SK-MEL-5 (cell line): ENCODE measurements around the gene GSAP. TPM values are rescaled to one million over a fixed set of nuclear protein-coding genes. Genes with fewer than 3 reads are reported as not detected.

ENCODE experiments used
- DNase-seq: peaks from one replicate; pipeline ENCODE4 v3.0.0-alpha.2; 2016; ENCODE audit warnings: low read depth, low spot score
- in situ Hi-C: cut with HindIII; loops from 2 replicates; pipeline ENCODE4 v1.10.0; 2016; ENCODE audit warnings: low sequenced_read_pairs, high pct_unique_total_duplicates, low pct_unique_long_range_greater_than_20kb
- total RNA-seq: library from RNA; depleted of rRNA; stranded (reverse); fragments of >200 nt; shearing (Covaris generic); gene quantifications from 2 replicates; pipeline ENCODE4 v1.2.3, GENCODE V29; 2014

GSAP gene
- total RNA-seq, 1 experiment from 2014 or later, result 11.1 TPM

DNA sequence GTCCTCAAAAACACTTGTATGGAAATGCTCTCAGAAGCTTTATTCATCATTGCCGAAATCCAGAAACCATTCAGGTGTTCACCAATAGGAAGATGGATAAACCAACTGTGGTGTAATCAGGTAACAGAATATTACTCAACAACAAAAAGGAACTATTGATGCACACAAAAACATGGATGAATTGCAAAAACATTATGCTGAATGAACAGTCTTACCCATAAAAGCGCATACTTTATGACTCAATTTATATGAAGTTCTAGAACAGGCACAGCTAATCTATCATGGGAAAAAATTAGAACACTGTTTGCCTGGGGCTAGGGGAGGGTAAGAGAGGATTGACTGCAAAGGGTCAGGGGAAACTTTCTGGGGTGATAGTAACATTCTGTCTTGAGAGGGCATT, 26.9 kb upstream of the GSAP start:
- DNase-seq, result no peak
- in situ Hi-C loops, result no loop called here

DNA sequence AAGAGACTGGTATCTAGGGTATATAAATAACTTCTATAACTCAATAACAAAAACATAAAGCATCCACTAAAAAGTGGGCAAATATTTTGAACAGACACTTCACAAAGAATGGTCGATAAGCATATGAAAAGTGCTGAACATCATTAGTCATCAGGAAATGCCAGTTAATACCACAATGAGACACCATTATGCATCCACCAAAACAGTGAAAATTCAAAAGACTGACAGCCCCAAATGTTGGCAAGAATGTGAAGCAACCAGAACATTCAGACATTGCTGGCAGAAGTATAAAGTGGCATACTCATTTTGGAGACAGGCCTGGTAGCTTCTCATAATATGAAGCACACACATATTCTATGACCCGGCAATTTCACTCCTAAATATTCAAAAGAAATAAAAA, 26.5 kb upstream of the GSAP start:
- in situ Hi-C loops, result no loop called here
- DNase-seq, result peak; percentile 24

DNA sequence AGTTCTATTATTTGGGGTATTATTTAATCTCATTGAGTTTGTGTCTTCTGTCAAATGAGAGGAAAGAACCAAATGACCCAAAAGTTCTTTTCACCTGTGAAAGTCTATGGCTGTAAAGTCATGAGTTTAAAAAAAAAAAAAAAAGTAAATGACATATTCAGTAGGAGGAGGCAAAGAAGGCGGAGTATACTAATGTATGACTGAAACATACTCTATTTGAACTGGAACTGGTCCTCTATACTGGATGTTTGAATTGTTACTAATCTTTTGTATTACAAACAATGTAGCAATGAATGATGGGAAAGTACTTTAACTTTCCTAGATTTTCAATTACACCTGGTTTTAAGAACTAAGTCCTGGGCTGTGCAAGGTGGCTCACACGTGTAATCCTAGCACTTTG, 24.9 kb upstream of the GSAP start:
- in situ Hi-C loops, result no loop called here
- DNase-seq, result no peak

DNA sequence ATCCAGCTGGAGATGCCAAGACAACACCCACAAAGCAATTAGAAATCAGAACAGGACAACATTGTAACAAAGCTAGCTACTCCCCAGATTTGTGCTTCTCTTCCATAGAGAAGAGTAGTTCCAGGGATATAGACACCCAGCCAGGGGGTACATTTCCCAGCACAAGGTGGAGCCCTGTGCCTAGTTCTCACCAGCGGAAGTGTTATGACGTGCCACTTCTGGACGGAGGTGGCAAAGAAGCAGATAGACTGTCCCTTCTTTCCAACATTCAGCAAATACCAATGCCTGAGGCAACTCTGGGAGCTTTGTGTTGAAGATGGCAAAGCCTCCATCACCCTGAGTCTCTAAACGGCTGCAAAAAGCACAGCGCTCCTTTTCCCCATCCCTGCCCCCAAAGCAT, 23.4 kb upstream of the GSAP start:
- peak; percentile 92 for DNase-seq
- in situ Hi-C loops, result no loop called here

DNA sequence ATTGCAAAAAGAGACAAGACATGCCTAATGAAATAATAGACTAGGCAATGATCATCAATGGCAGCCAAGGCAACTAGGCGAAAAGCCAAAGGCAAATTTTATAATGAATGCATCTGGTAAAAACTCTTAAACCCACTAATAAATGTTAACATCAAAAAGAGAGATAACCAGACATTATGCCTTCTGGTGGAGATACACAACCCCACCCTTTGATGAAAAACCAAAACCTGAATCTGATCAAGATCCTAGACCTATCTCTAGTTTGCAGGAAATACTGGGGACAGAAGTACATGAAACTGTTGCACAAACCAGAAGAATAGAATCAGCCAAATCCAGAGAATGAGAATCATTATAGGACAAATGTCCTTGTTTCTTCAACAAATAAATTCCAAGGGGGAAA, 22.0 kb upstream of the GSAP start:
- no peak for DNase-seq
- in situ Hi-C loops, result no loop called here

DNA sequence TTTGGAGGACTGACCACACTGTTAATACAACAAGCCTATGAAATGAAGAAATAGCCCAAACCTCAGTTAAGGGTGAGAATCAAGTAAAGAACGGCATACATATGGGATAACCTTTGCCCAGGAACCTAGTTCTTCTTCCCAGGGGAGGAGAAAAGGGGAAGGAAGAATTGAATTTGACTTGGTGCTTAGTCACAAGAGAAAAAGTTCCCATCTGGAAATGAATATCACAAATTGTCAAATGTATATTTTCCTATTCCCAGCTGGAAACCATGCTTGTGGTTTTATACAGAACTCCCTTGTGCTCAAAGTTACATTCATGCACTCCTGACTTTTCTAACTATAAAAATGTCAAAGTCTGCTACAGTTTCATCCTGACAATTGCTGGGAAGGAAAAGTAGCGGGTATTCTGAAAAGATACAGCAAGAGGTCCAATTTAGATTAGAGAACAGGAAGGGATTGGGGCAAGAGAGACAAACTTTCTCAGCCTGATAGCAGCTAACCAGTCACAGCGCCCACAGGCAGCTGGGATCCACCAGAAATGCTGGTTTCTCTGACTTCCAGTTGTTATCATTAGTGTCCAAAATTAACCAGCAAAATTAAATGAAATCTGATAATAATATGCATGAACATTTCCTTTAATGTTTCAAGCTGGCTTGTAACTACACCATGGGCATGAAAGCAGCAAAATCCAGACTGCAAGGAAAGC, 18.6 kb upstream of the GSAP start:
- in situ Hi-C loops, result no loop called here
- DNase-seq, result peak; percentile 45

DNA sequence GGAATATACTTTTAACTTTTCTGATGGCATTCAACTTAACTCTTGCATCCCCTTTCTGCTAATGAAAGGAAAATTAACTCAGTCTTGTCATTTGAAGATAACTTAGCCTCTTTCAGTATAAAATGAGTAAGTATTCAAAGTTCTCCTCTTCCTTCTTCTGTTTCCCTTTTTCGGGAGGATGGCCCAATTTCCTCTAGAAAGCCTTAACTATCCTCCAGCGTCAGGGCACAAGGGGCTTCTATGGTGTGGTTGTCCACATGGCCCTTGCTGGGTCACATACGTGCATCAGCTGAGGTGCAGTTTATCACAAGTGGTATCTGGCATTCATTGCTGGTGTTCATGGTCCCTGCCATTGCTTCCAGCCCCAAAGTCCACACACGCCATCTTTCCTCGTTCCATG, 17.8 kb upstream of the GSAP start:
- in situ Hi-C loops, result no loop called here
- DNase-seq, result no peak

DNA sequence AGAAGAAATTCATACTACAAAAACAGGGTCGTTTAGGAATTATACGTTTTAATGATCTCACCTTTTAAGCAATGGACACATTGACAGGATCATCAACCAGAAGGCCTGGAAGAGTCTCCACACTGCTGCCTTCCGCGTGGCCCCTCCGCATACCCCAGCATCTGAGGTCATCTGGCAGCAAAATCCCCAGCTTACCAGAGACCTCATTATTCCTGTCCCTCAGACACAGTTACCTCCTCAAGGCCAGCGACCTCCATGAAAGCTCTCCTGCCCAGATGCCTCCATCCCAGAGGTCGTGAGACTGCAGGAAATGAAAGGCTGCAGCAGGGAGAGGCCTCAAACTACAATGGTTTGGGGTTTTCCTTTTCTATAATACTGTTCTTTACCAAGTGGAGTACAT, 14.8 kb upstream of the GSAP start:
- no peak for DNase-seq
- in situ Hi-C loops, result no loop called here

DNA sequence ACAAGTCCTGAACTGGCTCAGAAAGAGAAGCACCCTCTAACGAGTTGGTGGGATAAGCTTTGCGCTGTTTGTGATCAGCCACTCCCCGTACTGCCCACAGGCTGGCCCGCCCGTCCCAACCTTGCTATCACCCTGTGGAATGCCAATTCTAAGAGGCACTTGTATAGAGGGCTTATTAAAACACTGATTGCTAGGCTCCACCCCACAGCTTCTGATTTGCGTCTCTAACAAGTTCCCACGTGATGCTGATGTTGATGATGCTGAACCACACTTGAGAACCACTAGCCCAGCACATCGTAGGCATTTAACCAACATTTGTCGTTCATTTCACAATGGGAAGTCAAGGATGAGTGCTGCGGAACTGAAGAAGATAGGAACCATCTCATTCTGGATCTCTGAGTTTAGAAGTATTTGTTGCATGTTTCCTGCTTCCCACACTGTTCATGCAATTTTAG, 12.7 kb upstream of the GSAP start:
- in situ Hi-C loops, result no loop called here
- no peak for DNase-seq

DNA sequence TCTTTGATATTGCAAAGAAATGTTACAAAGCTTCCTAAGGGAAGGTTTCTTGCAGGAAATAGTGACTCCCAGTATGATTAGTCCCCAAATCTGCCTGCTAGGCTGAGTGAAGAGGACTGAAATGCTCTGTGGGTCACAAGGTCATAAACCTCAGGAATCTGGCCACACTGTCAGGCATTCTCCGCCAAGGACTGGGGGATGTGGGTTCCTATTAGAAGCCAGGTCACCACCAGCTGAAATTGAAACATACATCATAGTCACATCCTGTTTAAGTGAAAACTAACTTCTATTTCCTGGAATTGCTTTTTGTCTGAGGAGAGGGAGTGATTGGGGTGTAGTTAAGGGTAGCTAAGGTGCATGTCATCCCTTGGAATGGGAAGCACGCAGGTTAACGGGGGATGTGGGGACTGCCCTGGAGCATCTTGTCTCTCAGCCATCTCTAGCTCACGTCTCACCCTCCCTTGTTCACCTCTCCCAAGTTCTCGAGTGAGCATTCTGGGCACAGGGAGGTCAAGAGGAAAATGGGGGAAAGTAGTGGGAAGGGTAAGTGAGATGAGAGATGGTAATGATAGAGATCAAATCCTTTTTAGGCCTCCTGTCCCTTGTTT, 12.0 kb upstream of the GSAP start:
- in situ Hi-C loops, result no loop called here
- DNase-seq, result no peak

DNA sequence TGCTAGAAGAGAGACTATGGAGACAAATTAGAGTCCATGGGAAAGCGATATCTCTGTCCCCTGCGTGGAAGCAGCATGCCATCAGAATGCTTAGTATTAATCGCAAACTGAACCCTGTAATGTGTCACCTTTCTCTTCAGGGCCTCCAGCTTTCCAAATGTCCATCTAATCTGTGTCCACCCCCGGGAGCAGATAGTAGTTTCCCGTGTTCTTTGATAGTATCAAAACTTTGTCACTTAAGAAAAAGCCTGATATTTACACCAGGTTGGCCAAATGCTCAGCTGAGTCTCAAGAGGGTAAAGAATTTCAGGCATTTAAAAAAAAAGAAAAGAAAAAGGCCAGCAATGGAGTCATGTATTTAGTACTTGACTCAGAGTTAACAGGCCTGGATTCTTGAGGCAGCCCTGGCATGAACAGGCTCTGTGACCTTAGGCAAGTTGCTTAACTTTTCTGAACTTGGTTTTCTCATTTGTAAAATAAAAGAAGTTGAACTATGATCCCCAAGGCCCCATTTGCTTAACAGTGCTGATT, 10.4 kb upstream of the GSAP start:
- DNase-seq, result peak; percentile 26
- in situ Hi-C loops, result no loop called here

DNA sequence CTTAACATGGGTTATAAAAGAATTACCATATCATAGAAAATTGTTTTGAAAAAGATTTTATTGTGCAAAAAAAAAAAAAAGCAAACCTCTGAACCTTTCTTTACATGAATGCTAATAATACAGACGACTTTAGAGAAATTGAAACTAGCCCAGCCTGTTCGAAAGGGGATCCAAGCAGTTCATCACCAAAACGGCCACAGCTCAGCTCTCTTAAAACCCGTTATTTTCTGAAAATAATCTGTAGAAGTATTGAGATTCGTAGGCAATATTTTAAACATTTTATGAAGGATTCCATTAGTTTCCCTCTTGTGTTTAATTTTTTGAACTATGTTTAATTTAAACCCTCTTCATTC, 9.9 kb upstream of the GSAP start:
- DNase-seq, result no peak
- in situ Hi-C loops, result no loop called here

DNA sequence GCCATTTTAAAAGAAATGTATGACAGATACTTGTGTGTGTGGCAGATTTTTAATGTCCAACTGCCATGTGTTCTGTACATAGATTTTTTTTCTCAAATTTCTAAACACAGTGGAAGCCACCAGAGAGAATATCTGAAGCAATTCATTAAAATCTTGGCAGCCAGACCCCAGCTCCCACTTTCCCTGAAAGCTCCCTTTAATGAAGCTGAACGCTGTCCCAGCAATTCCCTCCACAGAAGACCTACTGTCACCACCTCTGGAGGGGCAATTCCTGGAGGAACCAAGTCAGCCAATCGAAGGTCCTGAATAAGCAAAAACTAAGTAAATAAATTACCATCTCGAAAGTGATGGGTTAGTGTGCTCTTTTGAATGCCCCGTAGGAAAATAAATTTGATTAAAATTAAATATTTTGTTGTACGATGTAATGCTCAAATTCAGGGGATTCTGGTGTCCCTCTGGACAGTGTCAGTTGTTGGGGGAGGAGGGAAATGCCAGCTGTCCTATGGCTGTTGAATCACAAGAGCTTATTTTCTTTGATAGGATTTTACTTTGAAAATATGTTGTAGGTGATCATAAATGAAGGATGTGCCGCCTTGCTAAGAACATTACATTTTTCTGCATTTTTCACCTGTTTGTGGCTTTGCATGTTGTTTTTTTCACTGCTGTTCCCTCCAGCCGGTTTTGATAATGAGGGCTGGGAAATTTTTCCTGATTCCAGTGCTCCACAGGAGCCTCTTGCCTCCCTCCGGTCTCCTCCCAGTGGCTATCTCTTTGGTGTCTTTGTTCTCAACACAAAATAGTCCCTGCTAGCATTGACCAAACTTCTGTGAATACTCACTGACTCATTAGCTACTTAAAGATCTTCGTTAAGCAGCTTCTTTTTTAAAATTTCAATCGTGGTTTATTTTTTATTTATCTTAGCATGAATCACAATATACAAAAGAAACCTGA, 9.2 kb upstream of the GSAP start:
- in situ Hi-C loops, result no loop called here
- DNase-seq, result peak; percentile 94

DNA sequence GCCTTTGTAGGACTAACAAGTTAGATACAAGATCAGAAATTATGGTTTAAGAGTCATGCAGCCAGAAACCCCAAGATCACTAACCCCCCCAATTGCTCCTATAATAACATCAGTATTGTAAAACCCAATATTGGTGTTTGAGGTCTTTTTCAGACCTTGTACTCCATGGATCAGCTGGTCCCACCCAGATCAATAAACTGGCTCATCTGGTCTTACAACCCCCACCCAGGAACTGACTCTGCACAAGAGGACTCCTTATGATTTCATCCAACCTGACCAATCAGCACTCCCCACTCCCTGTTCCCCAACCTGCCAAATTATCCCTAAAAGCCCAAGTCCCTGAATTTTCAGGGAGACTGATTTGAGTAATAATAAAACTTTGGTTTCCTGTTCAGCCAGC, 6.4 kb upstream of the GSAP start:
- in situ Hi-C loops, result no loop called here
- DNase-seq, result no peak

DNA sequence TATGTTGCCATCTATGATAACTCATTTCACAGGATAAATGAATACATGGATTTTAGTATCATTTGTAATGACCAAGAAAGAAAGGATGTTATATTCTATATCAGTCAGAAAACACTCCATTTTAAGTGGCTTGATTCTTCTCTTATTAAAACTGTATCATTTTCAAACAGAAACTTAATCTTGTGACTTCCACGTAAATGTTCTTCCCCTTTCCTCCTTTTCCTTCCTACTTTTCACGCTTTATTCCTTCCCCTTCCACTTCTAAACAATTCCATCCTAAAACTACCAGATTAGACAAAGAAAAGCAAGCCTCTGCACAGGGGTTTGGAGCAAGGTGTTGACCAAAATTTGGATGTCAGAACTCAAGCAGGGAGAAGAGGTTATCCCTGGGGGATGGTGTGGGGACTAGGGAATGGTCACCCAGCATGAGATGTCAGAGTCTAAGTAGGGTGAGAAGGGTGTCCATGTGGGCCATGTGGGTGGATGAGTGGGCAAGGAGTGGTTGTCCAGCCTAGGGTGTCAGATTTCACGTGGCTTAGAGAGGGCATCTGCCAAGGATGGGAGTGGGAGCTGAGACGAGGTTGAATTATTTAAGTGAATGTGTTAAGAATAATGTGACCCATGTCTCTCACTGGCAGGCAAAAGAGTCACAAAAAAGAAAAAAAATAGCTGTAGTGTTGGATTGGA, 5.0 kb upstream of the GSAP start:
- no peak for DNase-seq
- in situ Hi-C loops, result no loop called here

DNA sequence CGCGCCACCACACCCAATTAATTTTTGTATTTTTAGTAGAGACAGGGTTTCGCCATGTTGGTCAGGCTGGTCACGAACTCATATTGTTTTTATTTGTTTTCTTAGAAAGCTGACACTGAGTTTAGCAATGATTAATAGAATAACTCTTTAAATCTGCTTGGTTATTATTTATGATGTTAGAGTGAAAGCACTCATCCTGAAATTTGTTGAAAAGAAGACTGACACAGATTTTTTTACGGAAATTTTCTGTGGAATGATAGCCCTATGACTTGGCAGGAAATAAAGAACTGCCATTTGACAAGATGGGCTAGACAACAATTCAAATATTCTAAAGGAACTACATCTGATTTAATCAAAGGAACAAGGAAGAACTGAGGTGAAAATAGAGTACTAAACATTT, 4.3 kb upstream of the GSAP start:
- DNase-seq, result no peak
- in situ Hi-C loops, result no loop called here

DNA sequence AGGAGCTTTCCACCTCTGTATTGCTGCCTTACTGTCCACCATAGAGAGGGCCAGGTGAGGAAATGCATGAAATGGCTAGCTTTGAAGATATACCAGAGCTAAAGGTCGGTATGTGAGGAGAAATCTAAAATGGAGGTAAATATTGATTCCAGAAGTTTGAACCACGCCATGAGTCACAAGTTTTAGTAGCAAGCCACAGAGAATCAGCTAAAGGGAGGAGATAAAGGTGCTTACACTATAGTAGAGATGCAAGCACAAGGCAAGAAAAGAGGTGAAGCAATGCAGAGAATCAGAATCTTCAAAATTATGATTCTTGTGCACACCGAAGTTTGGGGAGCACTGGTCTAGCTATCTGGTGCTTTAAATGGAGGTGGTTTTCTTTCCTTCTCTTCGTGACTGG, 3.0 kb upstream of the GSAP start:
- no peak for DNase-seq
- in situ Hi-C loops, result no loop called here

DNA sequence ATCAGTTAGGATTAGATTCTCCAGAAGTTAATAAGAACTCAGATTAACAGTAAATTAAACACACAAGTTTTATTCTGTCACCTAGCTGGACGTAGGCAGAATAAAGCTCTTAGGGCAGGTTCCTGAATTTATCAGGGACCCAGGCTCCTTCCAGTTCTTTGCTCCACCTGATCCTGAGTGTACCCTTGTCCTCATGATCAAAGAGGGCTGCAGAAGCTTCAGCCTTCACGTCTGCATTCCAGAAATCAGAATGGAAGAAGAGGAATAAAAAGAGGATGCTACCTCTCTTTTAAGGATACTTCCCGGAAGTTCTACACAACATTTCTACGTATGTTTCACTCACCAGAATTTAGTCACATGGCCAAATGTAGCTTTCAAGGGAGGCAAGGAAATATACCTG, 1.7 kb upstream of the GSAP start:
- DNase-seq, result no peak
- in situ Hi-C loops, result no loop called here
